ENCODE measurements around the gene KRT75.

Gene KRT75

DNA sequence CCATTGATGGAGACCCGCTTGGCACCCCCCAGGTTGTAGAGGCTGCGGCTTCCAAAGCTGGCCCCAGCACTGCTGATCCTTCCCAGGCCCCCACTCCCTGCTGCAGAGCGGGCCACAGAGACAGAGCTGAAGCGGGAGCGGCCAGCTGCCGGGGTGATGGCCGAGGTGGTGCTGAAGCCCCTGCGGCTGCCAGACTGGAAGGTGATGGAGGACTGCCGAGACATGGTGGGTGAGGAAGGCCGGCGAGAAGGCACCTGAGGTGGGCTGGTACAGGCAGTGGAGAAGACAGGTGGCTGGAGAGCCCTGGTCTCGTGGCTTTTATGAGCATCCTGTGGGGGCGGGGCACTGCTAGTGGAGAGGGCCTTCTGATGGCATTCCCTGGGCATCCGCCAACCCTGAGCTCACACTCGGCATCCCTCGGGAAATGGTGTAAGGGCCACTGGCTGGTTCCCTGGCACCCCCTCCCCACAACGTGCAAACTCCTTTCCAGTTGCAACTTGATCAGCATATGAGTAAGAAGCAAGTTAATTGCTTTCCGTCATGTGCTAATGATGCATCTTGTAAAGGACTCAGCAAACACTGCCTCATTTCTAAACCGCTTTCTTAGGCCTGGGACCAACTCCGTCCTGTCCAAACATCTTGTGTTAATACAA is at the start of gene KRT75:
Gene KRT75 (minus strand): TSS at position 291 of the 653 bp plus-strand sequence. CDS start 67 bp downstream, at position 224.
- Histone ChIP-seq H3K4me1 (ENCODE audit: control insufficient read depth, low read depth, low read length) (no peaks in the 10 kb centered on the region), H3K9me3 (ENCODE audit: control insufficient read depth, low read depth, low read length) (no peaks in the 10 kb centered on the region), H3K27me3 (ENCODE audit: control insufficient read depth, insufficient read depth, low read length) (no peaks in the 10 kb centered on the region), H3K36me3 (ENCODE audit: control insufficient read depth, low read depth, low read length) (no peaks in the 10 kb centered on the region), H3K9ac (ENCODE audit: low read length) (no peak within 1 kb of the TSS), H3K27ac (ENCODE audit: low read length) (no peak within 1 kb of the TSS), H3K4me3 (ENCODE audit: low read length) (no peak within 1 kb of the TSS)

DNA sequence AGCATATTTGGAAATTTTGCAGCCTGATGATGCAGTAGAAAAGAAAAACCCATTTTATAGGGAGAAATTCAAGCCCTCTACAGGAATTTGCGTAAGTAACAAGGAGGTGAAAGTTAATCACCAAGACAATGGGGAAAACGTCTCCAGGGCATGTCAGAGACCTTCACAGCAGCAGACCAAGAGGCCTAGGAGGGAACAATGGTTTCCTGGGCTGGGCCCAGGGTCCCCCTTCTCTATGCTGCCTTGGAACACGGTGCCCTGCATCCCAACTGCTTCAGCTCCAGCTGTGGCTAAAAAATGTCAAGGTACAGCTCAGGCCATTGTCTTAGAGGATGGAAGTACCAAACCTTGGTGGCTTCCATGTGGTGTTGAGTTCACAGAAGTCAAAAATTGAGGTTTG is 45.9 kb upstream of the KRT75 start:
- Histone ChIP-seq H3K27ac (ENCODE audit: low read length) (no peak overlapping the region), H3K4me3 (ENCODE audit: low read length) (no peak overlapping the region), H3K27me3 (ENCODE audit: control insufficient read depth, insufficient read depth, low read length) (no peaks in the 10 kb centered on the region), H3K9ac (ENCODE audit: low read length) (no peak overlapping the region), H3K4me1 (ENCODE audit: control insufficient read depth, low read depth, low read length) (no peaks in the 10 kb centered on the region), H3K36me3 (ENCODE audit: control insufficient read depth, low read depth, low read length) (no peaks in the 10 kb centered on the region), H3K9me3 (ENCODE audit: control insufficient read depth, low read depth, low read length) (no peaks in the 10 kb centered on the region)

DNA sequence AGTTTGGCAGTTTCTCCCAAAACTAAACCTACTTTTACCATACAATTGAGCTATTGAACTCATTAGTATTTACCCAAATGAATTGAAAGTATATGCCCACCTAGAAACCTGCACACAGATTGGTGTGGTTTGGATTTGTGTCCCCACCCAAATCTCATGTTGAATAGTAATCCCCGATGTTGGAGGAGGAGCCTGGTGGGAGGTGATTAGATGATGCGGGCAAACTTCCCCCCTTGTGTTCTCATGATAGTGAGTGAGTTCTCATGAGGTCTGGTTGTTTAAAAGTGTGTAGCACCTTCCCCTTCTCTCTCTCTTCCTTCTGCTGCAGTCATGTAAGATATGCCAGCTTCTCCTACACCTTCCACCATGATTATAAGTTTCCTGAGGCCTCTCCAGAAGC is 43.5 kb upstream of the KRT75 start:
- Histone ChIP-seq H3K9me3 (ENCODE audit: control insufficient read depth, low read depth, low read length) (no peaks in the 10 kb centered on the region), H3K9ac (ENCODE audit: low read length) (no peak overlapping the region), H3K4me3 (ENCODE audit: low read length) (no peak overlapping the region), H3K36me3 (ENCODE audit: control insufficient read depth, low read depth, low read length) (no peaks in the 10 kb centered on the region), H3K27me3 (ENCODE audit: control insufficient read depth, insufficient read depth, low read length) (no peaks in the 10 kb centered on the region), H3K27ac (ENCODE audit: low read length) (no peak overlapping the region), H3K4me1 (ENCODE audit: control insufficient read depth, low read depth, low read length) (no peaks in the 10 kb centered on the region)

DNA sequence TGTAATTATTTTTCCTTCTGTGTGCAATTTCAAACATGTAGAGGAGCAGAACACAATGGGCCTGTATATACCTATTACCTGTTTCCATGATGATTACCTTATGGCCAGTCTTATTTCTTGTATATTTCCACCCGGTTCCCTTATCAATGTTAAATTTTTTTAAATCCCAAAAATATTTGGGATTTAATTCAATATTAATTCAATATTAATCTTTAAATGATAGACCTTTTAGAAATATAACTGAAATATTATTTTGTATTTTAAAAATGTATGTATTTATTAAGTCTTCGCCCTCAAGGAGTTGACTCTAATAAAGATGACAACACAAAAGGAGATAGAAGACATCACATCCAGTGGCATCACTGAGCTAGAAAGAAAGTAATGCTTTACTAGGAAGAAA is 40.0 kb upstream of the KRT75 start:
- Histone ChIP-seq H3K9ac (ENCODE audit: low read length) (no peak overlapping the region), H3K4me1 (ENCODE audit: control insufficient read depth, low read depth, low read length) (no peaks in the 10 kb centered on the region), H3K27me3 (ENCODE audit: control insufficient read depth, insufficient read depth, low read length) (no peaks in the 10 kb centered on the region), H3K36me3 (ENCODE audit: control insufficient read depth, low read depth, low read length) (no peaks in the 10 kb centered on the region), H3K27ac (ENCODE audit: low read length) (no peak overlapping the region), H3K4me3 (ENCODE audit: low read length) (no peak overlapping the region), H3K9me3 (ENCODE audit: control insufficient read depth, low read depth, low read length) (no peaks in the 10 kb centered on the region)

DNA sequence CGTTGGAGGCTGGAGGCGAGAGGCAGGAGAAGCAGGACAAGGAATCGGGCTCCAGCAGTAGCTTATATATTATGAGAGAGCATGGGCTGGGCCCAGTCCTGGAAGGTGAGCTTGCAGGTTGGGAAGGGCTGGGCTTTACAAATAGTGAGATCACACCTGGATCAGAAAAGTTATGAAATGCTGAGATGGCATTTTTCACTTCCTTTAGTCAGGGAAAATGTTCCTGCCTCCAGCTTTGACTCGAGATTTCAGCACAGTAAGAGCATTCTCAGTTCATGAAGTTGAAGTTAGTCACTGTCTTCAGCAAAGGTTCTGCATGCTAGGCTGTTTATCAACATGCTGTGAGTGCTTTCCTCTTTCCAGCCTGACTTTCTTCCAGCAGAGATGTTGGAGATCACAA is 39.6 kb upstream of the KRT75 start, which contains the start of gene KRT6C:
Gene KRT6C (minus strand): TSS at position 38 of the 400 bp plus-strand sequence. CDS start 68 bp downstream, outside the sequence.
- Histone ChIP-seq H3K27me3 (ENCODE audit: control insufficient read depth, insufficient read depth, low read length) (no peaks in the 10 kb centered on the region), H3K9me3 (ENCODE audit: control insufficient read depth, low read depth, low read length) (no peaks in the 10 kb centered on the region), H3K4me1 (ENCODE audit: control insufficient read depth, low read depth, low read length) (no peaks in the 10 kb centered on the region), H3K27ac (ENCODE audit: low read length) (no peak within 1 kb of the TSS), H3K4me3 (ENCODE audit: low read length) (no peak within 1 kb of the TSS), H3K9ac (ENCODE audit: low read length) (no peak within 1 kb of the TSS), H3K36me3 (ENCODE audit: control insufficient read depth, low read depth, low read length) (no peaks in the 10 kb centered on the region)

DNA sequence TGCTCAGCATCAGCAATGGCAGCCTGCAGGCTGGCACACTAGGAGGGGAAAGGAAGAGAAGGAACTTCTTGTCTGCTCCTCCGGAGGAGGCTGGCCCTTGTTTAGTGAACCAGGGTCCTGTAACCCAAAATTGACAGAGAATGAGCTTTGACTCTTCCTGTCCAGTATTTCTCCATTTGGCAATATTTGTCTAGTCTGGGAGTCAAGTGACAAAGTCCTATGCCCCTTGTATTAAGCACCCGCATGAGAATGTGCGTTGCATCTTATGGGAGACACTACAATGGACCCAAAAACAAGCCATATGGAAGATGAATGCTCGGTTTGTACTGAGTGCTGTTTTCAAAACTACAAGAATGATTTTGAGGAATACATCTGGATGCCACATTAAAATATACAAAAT is 35.7 kb upstream of the KRT75 start:
- no peak overlapping the region for H3K4me3 ChIP-seq (ENCODE audit: low read length)
- no peak overlapping the region for H3K27ac ChIP-seq (ENCODE audit: low read length)
- H3K27me3 ChIP-seq (ENCODE audit: control insufficient read depth, insufficient read depth, low read length): no peaks in the 10 kb centered on the region
- H3K9ac ChIP-seq (ENCODE audit: low read length): no peak overlapping the region
- H3K36me3 ChIP-seq (ENCODE audit: control insufficient read depth, low read depth, low read length): no peaks in the 10 kb centered on the region
- no peaks in the 10 kb centered on the region for H3K9me3 ChIP-seq (ENCODE audit: control insufficient read depth, low read depth, low read length)
- H3K4me1 ChIP-seq (ENCODE audit: control insufficient read depth, low read depth, low read length): no peaks in the 10 kb centered on the region

DNA sequence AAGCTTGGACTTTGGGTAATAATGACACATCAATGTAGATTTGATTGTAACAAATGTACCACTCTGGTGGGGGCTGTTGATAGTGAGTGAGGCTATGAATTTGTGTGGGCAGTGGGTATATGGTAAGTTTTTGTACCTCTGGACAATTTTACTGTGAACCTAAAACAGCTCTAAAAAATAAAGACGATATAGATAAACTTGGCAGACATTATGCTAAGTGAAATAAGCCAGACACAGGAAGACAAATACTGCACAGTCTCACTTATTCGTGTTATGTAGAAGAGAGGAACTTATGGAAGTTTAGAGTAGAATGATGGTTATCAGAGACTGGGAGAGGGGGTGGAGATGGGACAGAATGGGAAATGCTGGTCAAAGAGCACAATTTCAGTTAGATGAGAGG is 30.7 kb upstream of the KRT75 start:
- Histone ChIP-seq H3K27ac (ENCODE audit: low read length) (no peak overlapping the region), H3K36me3 (ENCODE audit: control insufficient read depth, low read depth, low read length) (no peaks in the 10 kb centered on the region), H3K9me3 (ENCODE audit: control insufficient read depth, low read depth, low read length) (no peaks in the 10 kb centered on the region), H3K4me1 (ENCODE audit: control insufficient read depth, low read depth, low read length) (no peaks in the 10 kb centered on the region), H3K27me3 (ENCODE audit: control insufficient read depth, insufficient read depth, low read length) (no peaks in the 10 kb centered on the region), H3K4me3 (ENCODE audit: low read length) (no peak overlapping the region), H3K9ac (ENCODE audit: low read length) (no peak overlapping the region)

DNA sequence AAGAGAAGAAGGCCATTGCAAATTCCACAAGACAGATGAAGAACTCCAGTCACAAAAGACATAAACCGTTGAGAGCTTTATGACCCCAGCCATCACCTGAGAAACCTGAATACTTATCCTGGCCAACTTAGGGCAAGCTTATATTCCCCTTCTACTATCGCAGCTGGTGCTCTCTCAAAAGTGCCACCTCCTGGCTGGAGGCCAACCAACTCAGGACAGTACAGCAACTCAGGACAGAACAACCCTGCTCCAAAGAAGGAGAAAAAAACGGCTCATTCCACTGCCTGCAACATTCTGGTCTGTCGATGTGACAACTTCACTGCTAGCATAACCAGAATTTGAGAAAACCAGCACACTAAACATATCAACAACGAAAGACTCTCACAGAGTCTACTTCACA is 27.5 kb upstream of the KRT75 start:
- Histone ChIP-seq H3K4me3 (ENCODE audit: low read length) (no peak overlapping the region), H3K27ac (ENCODE audit: low read length) (no peak overlapping the region), H3K9me3 (ENCODE audit: control insufficient read depth, low read depth, low read length) (no peaks in the 10 kb centered on the region), H3K4me1 (ENCODE audit: control insufficient read depth, low read depth, low read length) (no peaks in the 10 kb centered on the region), H3K9ac (ENCODE audit: low read length) (no peak overlapping the region), H3K27me3 (ENCODE audit: control insufficient read depth, insufficient read depth, low read length) (no peaks in the 10 kb centered on the region), H3K36me3 (ENCODE audit: control insufficient read depth, low read depth, low read length) (no peaks in the 10 kb centered on the region)

DNA sequence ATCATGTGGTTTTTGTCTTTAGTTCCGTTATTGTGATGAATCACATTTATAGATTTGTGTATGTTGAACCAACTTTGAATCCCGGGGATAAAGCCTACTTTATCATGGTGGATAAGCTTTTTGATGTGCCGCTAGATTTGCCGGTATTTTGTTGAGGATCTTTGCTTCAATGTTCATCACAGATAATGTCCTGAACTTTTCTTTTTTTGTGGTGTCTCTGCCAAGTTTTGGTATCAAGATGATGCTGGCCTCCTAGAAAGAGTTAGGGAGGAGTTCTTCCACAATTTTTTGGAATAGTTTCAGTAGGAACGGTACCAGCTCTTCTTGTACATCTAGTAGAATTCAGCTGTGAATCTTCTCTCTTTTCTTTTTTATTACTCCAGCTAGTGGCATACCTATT is 24.7 kb upstream of the KRT75 start:
- no peak overlapping the region for H3K27ac ChIP-seq (ENCODE audit: low read length)
- H3K9me3 ChIP-seq (ENCODE audit: control insufficient read depth, low read depth, low read length): no peaks in the 10 kb centered on the region
- no peak overlapping the region for H3K4me3 ChIP-seq (ENCODE audit: low read length)
- H3K27me3 ChIP-seq (ENCODE audit: control insufficient read depth, insufficient read depth, low read length): no peaks in the 10 kb centered on the region
- H3K9ac ChIP-seq (ENCODE audit: low read length): no peak overlapping the region
- H3K4me1 ChIP-seq (ENCODE audit: control insufficient read depth, low read depth, low read length): peaks cover 9% of the 10 kb centered on the region
- no peaks in the 10 kb centered on the region for H3K36me3 ChIP-seq (ENCODE audit: control insufficient read depth, low read depth, low read length)

DNA sequence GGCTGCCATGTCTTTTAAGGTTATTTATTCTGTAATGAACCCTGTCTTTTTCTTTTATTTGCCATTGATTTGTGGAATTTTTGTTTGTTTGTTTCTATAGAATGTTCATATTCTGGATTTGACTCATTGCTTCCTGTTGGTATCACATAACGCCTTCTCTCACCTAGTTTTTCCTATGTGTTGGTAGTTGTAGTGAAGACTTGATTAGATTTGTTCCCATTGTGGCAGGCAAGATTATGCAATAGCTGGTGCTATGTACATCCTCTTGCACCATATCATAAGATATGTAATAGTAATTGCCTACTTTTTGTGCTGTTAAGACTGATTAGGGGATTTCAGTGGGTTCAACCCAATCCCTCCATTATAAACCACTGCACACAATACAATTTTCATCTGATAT is 21.6 kb upstream of the KRT75 start:
- Histone ChIP-seq H3K27ac (ENCODE audit: low read length) (no peak overlapping the region), H3K27me3 (ENCODE audit: control insufficient read depth, insufficient read depth, low read length) (no peaks in the 10 kb centered on the region), H3K9me3 (ENCODE audit: control insufficient read depth, low read depth, low read length) (no peaks in the 10 kb centered on the region), H3K4me1 (ENCODE audit: control insufficient read depth, low read depth, low read length) (peaks cover 9% of the 10 kb centered on the region), H3K4me3 (ENCODE audit: low read length) (no peak overlapping the region), H3K9ac (ENCODE audit: low read length) (no peak overlapping the region), H3K36me3 (ENCODE audit: control insufficient read depth, low read depth, low read length) (no peaks in the 10 kb centered on the region)

DNA sequence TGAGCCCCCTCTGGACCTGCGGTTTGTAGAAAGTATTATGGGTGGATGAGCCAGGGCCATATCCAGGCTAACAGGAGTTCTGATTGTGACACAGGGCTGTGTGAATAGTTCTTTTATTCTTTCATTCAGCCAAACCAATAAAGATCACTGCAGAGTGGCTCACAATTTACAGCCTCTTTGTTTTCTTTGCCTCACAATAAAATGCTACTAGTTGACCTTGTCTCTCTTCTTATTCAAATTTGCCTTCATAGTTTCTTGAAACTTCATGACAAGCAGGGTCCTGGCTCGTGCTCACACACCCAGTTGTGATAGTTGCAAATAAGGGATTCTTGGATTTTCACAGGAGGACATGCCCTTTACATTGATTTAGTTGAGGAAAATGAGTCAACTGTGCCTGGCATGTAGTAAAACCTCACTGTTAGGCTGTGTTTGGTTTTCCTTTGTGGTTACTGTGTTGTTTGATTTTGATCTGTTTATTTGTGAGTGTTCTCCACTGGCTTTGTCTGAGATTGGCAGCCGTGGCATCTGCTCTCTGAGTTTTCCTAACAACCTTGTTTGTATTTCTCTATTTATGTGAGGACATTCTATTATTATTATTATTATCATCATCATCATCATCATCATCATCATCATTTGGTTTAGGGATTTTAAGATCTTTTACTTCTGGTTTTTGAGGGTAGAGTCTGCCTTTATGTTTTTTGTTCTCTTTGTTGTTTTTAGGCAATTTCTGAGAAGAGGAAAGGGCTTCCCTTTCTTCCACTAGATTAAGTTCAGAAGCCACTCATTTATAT is 20.4 kb upstream of the KRT75 start:
- H3K27ac ChIP-seq (ENCODE audit: low read length): no peak overlapping the region
- no peak overlapping the region for H3K4me3 ChIP-seq (ENCODE audit: low read length)
- no peak overlapping the region for H3K9ac ChIP-seq (ENCODE audit: low read length)
- no peaks in the 10 kb centered on the region for H3K9me3 ChIP-seq (ENCODE audit: control insufficient read depth, low read depth, low read length)
- no peaks in the 10 kb centered on the region for H3K27me3 ChIP-seq (ENCODE audit: control insufficient read depth, insufficient read depth, low read length)
- peaks cover 9% of the 10 kb centered on the region for H3K4me1 ChIP-seq (ENCODE audit: control insufficient read depth, low read depth, low read length)
- H3K36me3 ChIP-seq (ENCODE audit: control insufficient read depth, low read depth, low read length): no peaks in the 10 kb centered on the region

DNA sequence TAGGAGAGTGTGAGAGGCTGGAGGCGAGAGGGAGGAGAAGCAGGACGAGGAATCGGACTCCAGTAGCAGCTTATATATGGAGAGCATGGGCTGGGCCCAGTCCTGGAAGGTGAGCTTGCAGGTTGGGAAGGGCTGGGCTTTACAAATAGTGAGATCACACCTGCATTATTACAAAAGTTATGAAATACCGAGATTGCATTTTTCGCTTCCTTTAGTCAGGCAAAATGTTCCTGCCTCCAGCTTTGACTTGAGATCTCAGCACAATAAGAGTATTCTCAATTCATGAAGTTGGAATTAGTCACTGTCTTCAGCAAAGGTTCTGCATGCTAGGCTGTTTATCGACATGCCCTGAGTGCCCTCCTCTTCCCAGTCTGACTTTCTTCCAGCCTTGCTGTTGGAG is 17.9 kb upstream of the KRT75 start, which contains the start of gene KRT6B:
Gene KRT6B (minus strand): TSS at position 46 of the 400 bp plus-strand sequence. CDS start 68 bp downstream, outside the sequence.
- H3K9ac ChIP-seq (ENCODE audit: low read length): no peak within 1 kb of the TSS
- H3K9me3 ChIP-seq (ENCODE audit: control insufficient read depth, low read depth, low read length): no peaks in the 10 kb centered on the region
- H3K4me3 ChIP-seq (ENCODE audit: low read length): no peak within 1 kb of the TSS
- peaks cover 9% of the 10 kb centered on the region for H3K4me1 ChIP-seq (ENCODE audit: control insufficient read depth, low read depth, low read length)
- no peaks in the 10 kb centered on the region for H3K27me3 ChIP-seq (ENCODE audit: control insufficient read depth, insufficient read depth, low read length)
- no peaks in the 10 kb centered on the region for H3K36me3 ChIP-seq (ENCODE audit: control insufficient read depth, low read depth, low read length)
- no peak within 1 kb of the TSS for H3K27ac ChIP-seq (ENCODE audit: low read length)

Measured in iPS-18a (cell line).